A549 treated with CORT108297 at 1 μM for 4 hours (cell line): ENCODE measurements around the gene SOBP. TPM values are rescaled to one million over a fixed set of nuclear protein-coding genes. Genes with fewer than 3 reads are reported as not detected.

Experiments
- total RNA-seq: library from RNA; stranded (reverse); fragments of 200-300 nt; extraction: Qiagen RNA extraction; gene quantifications from 5 replicates; pipeline ENCODE4 v1.2.3, GENCODE V29; 2022

SOBP gene
- 0.88 to 1.4 TPM (median 1.0 TPM) in 5 replicates for total RNA-seq

DNA sequence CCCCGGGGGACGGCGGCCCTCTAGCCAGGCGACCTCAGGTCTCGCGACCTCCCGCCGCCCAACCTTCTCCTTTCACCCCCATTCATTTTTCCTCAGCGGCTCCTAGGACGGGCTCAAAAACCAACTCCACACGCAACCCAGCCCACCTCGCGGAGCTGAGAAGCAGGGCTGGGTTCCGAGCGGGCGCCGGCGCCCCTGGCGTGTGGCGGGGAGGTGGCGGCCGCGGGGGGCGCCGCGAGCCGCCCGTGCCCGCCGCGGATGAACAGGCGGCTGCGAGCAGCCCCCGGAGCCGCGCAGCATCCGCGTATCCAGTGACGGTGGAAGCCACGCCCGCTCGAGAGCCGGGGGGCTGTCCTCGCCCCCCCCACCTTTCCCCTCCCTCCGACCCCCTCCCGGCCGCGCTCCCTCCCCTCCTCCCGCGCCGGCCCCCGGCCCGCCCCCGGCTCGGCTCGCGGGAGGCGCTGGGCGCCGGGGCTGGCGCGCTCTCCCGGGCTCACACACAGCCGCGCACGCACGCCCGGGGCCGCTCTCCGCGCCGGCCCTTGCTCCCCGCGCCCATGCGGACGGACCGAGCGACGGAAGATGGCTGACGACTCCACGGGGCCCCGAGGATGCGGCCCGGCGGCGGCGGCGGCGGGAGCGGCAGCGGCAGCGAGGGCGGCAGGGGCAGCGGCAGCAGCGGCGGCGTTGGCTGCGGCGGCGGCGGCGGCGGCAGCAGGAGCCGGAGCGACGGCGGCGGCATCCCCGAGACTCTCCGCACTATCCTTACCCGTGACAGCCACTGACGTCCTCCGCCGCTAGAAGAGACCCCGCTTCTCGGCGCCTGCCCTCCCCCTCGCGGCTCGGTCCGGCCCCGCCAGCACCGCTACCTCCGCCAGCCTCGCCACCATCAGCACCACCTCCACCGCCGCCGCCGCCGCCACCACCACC lies at the start of gene SOBP:
TSS of gene SOBP (plus strand) at position 482 of the 930 bp plus-strand sequence. CDS start 500 bp downstream, outside the sequence.

GRCh38 chr6:107459283-107460082 lies 30.4 kb upstream of the SOBP start, which contains the start of gene PDSS2:
PDSS2 (minus strand) TSS chr6:107459564; CDS start chr6:107459285, 279 bp downstream.

Other genes with a start within 250 kb of the SOBP start
- 5.2 to 6.7 TPM (median 5.7 TPM) in 5 replicates for gene PDSS2, start 30.6 kb upstream of the SOBP start, total RNA-seq